Measurements from ENCODE around the gene MPPED1.

- TF ChIP-seq, protein P1, sequence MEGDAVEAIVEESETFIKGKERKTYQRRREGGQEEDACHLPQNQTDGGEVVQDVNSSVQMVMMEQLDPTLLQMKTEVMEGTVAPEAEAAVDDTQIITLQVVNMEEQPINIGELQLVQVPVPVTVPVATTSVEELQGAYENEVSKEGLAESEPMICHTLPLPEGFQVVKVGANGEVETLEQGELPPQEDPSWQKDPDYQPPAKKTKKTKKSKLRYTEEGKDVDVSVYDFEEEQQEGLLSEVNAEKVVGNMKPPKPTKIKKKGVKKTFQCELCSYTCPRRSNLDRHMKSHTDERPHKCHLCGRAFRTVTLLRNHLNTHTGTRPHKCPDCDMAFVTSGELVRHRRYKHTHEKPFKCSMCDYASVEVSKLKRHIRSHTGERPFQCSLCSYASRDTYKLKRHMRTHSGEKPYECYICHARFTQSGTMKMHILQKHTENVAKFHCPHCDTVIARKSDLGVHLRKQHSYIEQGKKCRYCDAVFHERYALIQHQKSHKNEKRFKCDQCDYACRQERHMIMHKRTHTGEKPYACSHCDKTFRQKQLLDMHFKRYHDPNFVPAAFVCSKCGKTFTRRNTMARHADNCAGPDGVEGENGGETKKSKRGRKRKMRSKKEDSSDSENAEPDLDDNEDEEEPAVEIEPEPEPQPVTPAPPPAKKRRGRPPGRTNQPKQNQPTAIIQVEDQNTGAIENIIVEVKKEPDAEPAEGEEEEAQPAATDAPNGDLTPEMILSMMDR (conservative IDR thresholded peaks at IDR 0.05 in 1 of 2, IDR thresholded peaks at IDR 0.05 in 1 of 2; ENCODE audit: extremely low read depth in 1 of 2, insufficient read depth in 1 of 2, low read depth in 1 of 2, low read length in 2 of 2) = no peak
- TF ChIP-seq EZH2 (IDR thresholded peaks at IDR 0.05; ENCODE audit: borderline replicate concordance, low read length) = no peak
Observed at GRCh38 chr22:43484227-43484626, 72.4 kb downstream of the MPPED1 start.

Measured in mammary epithelial cell (primary cell).